Measurements from ENCODE around the gene TAOK3. TPM values are rescaled to one million over a fixed set of nuclear protein-coding genes. Genes with fewer than 3 reads are reported as not detected.

The TAOK3 gene
- total RNA-seq, 2 donors from 2014 or later, result 39.5 to 50.5 TPM

- H3K36me3 ChIP-seq, result no peaks in the 10 kb centered on the region
- H3K9me3 ChIP-seq, result no peaks in the 10 kb centered on the region
- intact Hi-C loops (cut with DNase I), result no loop called here
- H3K4me3 ChIP-seq, result no peak overlapping the region
- no peak for DNase-seq
- H3K4me1 ChIP-seq, result no peaks in the 10 kb centered on the region
- no peak overlapping the region for H3K27ac ChIP-seq
- H3K27me3 ChIP-seq, result no peaks in the 10 kb centered on the region
- TF ChIP-seq CTCF (IDR thresholded peaks at IDR 0.05), result no peak
- no peak overlapping the region for H3K9ac ChIP-seq (ENCODE audit: low read depth in 2 of 2, low read length in 2 of 2)
Measured at GRCh38 chr12:118334939-118335567, 37.7 kb downstream of the TAOK3 start.

GRCh38 chr12:118334241-118334640 lies 38.5 kb downstream of the TAOK3 start:
- DNase-seq, result no peak
- no peaks in the 10 kb centered on the region for H3K27me3 ChIP-seq
- no peak overlapping the region for H3K27ac ChIP-seq
- no peaks in the 10 kb centered on the region for H3K36me3 ChIP-seq
- H3K9me3 ChIP-seq, result no peaks in the 10 kb centered on the region
- intact Hi-C loops (cut with DNase I), result no loop called here
- no peaks in the 10 kb centered on the region for H3K4me1 ChIP-seq
- H3K4me3 ChIP-seq, result no peak overlapping the region
- no peak for TF ChIP-seq CTCF (IDR thresholded peaks at IDR 0.05)
- no peak overlapping the region for H3K9ac ChIP-seq (ENCODE audit: low read depth in 2 of 2, low read length in 2 of 2)

- intact Hi-C loops (cut with DNase I), result no loop called here
- Histone ChIP-seq H3K9ac (ENCODE audit: low read depth in 2 of 2, low read length in 2 of 2) (no peak overlapping the region), H3K4me3 (no peak overlapping the region), H3K36me3 (no peaks in the 10 kb centered on the region), H3K27me3 (no peaks in the 10 kb centered on the region), H3K4me1 (no peaks in the 10 kb centered on the region), H3K9me3 (no peaks in the 10 kb centered on the region), H3K27ac (no peak overlapping the region)
- no peak for TF ChIP-seq CTCF (IDR thresholded peaks at IDR 0.05)
- DNase-seq, result no peak
Measured at GRCh38 chr12:118332511-118332910, 40.2 kb downstream of the TAOK3 start.

GRCh38 chr12:118330421-118331018 lies 42.2 kb downstream of the TAOK3 start:
- peak overlapping the region; percentile 21 for H3K27ac ChIP-seq
- no peak for TF ChIP-seq CTCF (IDR thresholded peaks at IDR 0.05)

GRCh38 chr12:118328486-118329330 lies 44.0 kb downstream of the TAOK3 start:
- Histone ChIP-seq H3K27ac (no peak overlapping the region), H3K36me3 (no peaks in the 10 kb centered on the region), H3K9ac (ENCODE audit: low read depth in 2 of 2, low read length in 2 of 2) (no peak overlapping the region), H3K4me1 (no peaks in the 10 kb centered on the region), H3K4me3 (no peak overlapping the region), H3K27me3 (no peaks in the 10 kb centered on the region), H3K9me3 (no peaks in the 10 kb centered on the region)
- intact Hi-C loops (cut with DNase I), result no loop called here
- DNase-seq, result no peak
- no peak for TF ChIP-seq CTCF (IDR thresholded peaks at IDR 0.05)

More at GRCh38 chr12:118330421-118331018, 42.2 kb downstream of the TAOK3 start:
- no peaks in the 10 kb centered on the region for H3K36me3 ChIP-seq
- H3K9me3 ChIP-seq, result no peaks in the 10 kb centered on the region
- no peak overlapping the region for H3K4me3 ChIP-seq
- intact Hi-C loops (cut with DNase I), result no loop called here
- H3K27me3 ChIP-seq, result no peaks in the 10 kb centered on the region
- no peaks in the 10 kb centered on the region for H3K4me1 ChIP-seq
- H3K9ac ChIP-seq (ENCODE audit: low read depth in 2 of 2, low read length in 2 of 2), result no peak overlapping the region
- DNase-seq, result no peak

All from colonic mucosa (tissue), 4 donors.